Hematopoietic multipotent progenitor cell (in vitro differentiated cells): ENCODE data around the gene MTARC2. TPM values are rescaled to one million over a fixed set of nuclear protein-coding genes. Genes with fewer than 3 reads are reported as not detected.
"Not testable (repeated sequence)": the region's sequence is repeated elsewhere in the genome, so short reads cannot be mapped to it uniquely, and the experiment has no call there.

Experiments
- DNase-seq, 3 donors: peaks; one replicate each; pipeline ENCODE4 v3.0.0-alpha.2; 2011 to 2015; ENCODE audit warnings: low read depth in 2 of 3, low spot score in 2 of 3
- total RNA-seq: library from RNA; depleted of rRNA; stranded (reverse); fragments of >200 nt; gene quantifications from one replicate; pipeline ENCODE4 v1.2.3, GENCODE V29; 2012

The MTARC2 gene
- 0.27 TPM for total RNA-seq

GRCh38 chr1:220748089-220748934 is at the start of gene MTARC2:
TSS of gene MTARC2 (plus strand) at chr1:220748322. CDS start at chr1:220748532, 210 bp downstream.
- peak in 2 of 3 donors; percentile 5 to 40 for DNase-seq

- DNase-seq, result no peak
These were observed 49.5 kb upstream of the MTARC2 start for GRCh38 chr1:220698607-220699016.

GRCh38 chr1:220699044-220699443 is 49.1 kb upstream of the MTARC2 start:
- no peak for DNase-seq

- DNase-seq, result no peak
These were observed 47.5 kb upstream of the MTARC2 start for GRCh38 chr1:220700556-220701179.

GRCh38 chr1:220701974-220702373 is 46.1 kb upstream of the MTARC2 start:
- DNase-seq, result peak in 1 of 3 donors; percentile 19

GRCh38 chr1:220702733-220703270 is 45.3 kb upstream of the MTARC2 start:
- DNase-seq, result no peak

- DNase-seq, result no peak
These were observed 44.8 kb upstream of the MTARC2 start for GRCh38 chr1:220703305-220703704.

- no peak for DNase-seq
These were observed 42.3 kb upstream of the MTARC2 start for GRCh38 chr1:220705782-220706181.

GRCh38 chr1:220706480-220706879 is 41.6 kb upstream of the MTARC2 start:
- no peak for DNase-seq

GRCh38 chr1:220707160-220707559 is 41.0 kb upstream of the MTARC2 start:
- no peak for DNase-seq

- DNase-seq, result no peak
These were observed 39.9 kb upstream of the MTARC2 start for GRCh38 chr1:220708244-220708643.

GRCh38 chr1:220708936-220709801 is 39.0 kb upstream of the MTARC2 start:
- no peak for DNase-seq

GRCh38 chr1:220710333-220710732 is 37.8 kb upstream of the MTARC2 start:
- no peak for DNase-seq

- no peak for DNase-seq
These were observed 36.9 kb upstream of the MTARC2 start for GRCh38 chr1:220711056-220711809.

GRCh38 chr1:220715986-220716385 is 32.1 kb upstream of the MTARC2 start:
- not testable (repeated sequence) for DNase-seq

- DNase-seq, result no peak
These were observed 30.1 kb upstream of the MTARC2 start for GRCh38 chr1:220717800-220718640.

- DNase-seq, result peak in 2 of 3 donors; percentile 30 to 73
These were observed 26.9 kb upstream of the MTARC2 start for GRCh38 chr1:220721266-220721665.

- no peak for DNase-seq
These were observed 21.5 kb upstream of the MTARC2 start for GRCh38 chr1:220726634-220727033.

- no peak for DNase-seq
These were observed 20.6 kb upstream of the MTARC2 start for GRCh38 chr1:220727519-220727918.
